ENCODE results near the gene LINC00237. TPM values are rescaled to one million over a fixed set of nuclear protein-coding genes. Genes with fewer than 3 reads are reported as not detected.

Gene LINC00237
- total and polyA plus RNA-seq, 9 of the 15 experiments (the other 6 are each of a cell fraction or from before 2014, with no cell fraction given) = not detected

DNA sequence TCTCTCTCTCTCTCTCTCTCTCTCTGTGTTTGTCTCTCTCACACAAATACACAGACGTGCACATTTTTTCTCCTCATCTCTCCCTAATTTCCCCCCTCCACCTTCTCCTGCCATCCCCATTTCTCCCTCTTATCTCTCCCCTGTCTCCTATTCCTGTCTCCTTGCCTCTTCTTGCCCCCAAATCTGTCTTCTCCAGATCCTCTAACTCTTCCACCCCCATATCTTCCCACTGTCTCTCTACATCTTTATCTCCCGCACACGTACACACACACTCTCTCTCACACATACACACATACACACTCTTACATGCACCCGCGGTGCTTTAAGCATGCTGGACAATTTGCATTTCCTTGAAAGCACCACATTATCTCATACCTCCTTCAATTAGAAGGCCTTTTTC, 35.7 kb upstream of the LINC00237 start (continued):
- TF ChIP-seq FOXK2 (conservative IDR thresholded peaks at IDR 0.05 in 1 of 2, IDR thresholded peaks at IDR 0.05 in 1 of 2; ENCODE audit: low read depth in 2 of 2) = peak; percentile 29 to 60; a peak in 1 of 4 replicates
- no peak for TF ChIP-seq ZNF274 (IDR thresholded peaks at IDR 0.05; ENCODE audit: borderline replicate concordance, low read depth, low read length)
- 0 out of 2 replicates have a peak, but pooled peaks have one; percentile 17 for TF ChIP-seq PHB2 (IDR thresholded peaks at IDR 0.05; ENCODE audit: low read depth)
- TF ChIP-seq MEF2A (IDR thresholded peaks at IDR 0.05; ENCODE audit: control insufficient read depth, low read depth, low read length) = no peak
- no peak for TF ChIP-seq BRD9 (IDR thresholded peaks at IDR 0.05; ENCODE audit: low read depth, partially characterized antibody)
- TF ChIP-seq, protein P1, sequence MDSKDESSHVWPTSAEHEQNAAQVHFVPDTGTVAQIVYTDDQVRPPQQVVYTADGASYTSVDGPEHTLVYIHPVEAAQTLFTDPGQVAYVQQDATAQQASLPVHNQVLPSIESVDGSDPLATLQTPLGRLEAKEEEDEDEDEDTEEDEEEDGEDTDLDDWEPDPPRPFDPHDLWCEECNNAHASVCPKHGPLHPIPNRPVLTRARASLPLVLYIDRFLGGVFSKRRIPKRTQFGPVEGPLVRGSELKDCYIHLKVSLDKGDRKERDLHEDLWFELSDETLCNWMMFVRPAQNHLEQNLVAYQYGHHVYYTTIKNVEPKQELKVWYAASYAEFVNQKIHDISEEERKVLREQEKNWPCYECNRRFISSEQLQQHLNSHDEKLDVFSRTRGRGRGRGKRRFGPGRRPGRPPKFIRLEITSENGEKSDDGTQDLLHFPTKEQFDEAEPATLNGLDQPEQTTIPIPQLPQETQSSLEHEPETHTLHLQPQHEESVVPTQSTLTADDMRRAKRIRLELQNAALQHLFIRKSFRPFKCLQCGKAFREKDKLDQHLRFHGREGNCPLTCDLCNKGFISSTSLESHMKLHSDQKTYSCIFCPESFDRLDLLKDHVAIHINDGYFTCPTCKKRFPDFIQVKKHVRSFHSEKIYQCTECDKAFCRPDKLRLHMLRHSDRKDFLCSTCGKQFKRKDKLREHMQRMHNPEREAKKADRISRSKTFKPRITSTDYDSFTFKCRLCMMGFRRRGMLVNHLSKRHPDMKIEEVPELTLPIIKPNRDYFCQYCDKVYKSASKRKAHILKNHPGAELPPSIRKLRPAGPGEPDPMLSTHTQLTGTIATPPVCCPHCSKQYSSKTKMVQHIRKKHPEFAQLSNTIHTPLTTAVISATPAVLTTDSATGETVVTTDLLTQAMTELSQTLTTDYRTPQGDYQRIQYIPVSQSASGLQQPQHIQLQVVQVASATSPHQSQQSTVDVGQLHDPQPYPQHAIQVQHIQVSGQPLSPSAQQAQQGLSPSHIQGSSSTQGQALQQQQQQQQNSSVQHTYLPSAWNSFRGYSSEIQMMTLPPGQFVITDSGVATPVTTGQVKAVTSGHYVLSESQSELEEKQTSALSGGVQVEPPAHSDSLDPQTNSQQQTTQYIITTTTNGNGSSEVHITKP (IDR thresholded peaks at IDR 0.05; ENCODE audit: partially characterized antibody) = no peak
- TF ChIP-seq ZNF324 (CRISPR knock-in tag; IDR thresholded peaks at IDR 0.05) = no peak
- no peak for TF ChIP-seq ZBTB17 (CRISPR knock-in tag; IDR thresholded peaks at IDR 0.05)
- no peak for TF ChIP-seq ZNF699 (CRISPR knock-in tag; IDR thresholded peaks at IDR 0.05; ENCODE audit: insufficient replicate concordance)
- TF ChIP-seq KAT2B (IDR thresholded peaks at IDR 0.05; ENCODE audit: low read depth, low read length) = no peak
- no peak for TF ChIP-seq NELFE (IDR thresholded peaks at IDR 0.05; ENCODE audit: insufficient read depth, insufficient read length)
